ENCODE results near the gene EXOSC1.
A peak's percentile ranks its signal among the peaks of the same experiment; 100 is the strongest.
"Not testable (repeated sequence)": the region's sequence is repeated elsewhere in the genome, so short reads cannot be mapped to it uniquely, and the experiment has no call there.

EXOSC1 gene

GRCh38 chr10:97445722-97446639, at the start of gene EXOSC1, which contains the start of gene ZDHHC16:
Gene EXOSC1 (minus strand): TSS chr10:97446006. CDS start chr10:97445985, 21 bp downstream.
Gene ZDHHC16 (plus strand): TSS chr10:97446175. CDS start chr10:97451676, 5,501 bp downstream.
- H3K36me3 ChIP-seq (ENCODE audit: control insufficient read depth, insufficient read depth, low read length) = no peaks in the 10 kb centered on the region
- no peaks in the 10 kb centered on the region for H3K9me3 ChIP-seq (ENCODE audit: control insufficient read depth, low read length)
- H3K4me1 ChIP-seq (ENCODE audit: control insufficient read depth, insufficient read depth, low read length) = peaks cover 23% of the 10 kb centered on the region

DNA sequence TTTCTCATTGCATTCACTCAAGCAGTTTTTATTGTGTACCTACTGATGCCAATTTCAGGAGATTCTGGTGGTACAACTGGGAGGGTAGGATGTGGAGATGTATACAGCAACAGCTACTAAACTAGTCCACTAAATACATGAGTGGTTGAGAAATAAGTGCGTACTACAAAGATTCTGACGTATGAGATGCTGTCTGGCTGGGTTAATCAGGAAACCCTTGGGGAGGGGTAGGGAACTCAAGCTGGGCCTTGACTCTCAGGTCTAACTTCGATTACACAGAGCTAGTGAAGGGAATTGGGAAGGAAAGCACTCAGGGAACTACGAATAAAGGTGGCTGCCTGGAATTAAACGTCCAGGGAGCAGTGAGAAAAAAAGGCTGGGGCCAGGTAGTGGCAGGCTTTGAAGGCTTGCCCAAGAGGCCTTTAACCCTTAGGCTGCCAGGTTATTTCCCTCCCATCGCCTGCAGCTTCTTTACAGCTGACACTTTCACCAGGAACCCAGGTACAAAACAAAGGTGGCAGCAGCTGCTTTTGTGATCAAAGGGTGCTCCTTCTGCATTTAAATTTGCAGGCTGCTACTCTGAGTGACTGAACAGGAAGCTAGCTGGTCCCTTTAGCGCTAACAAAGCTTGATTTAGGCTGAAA, 49.2 kb upstream of the EXOSC1 start:
- Histone ChIP-seq H3K36me3 (ENCODE audit: control insufficient read depth, insufficient read depth, low read length) (no peaks in the 10 kb centered on the region), H3K27me3 (ENCODE audit: control insufficient read depth, insufficient read depth, low read length) (peaks cover 11% of the 10 kb centered on the region), H3K4me1 (ENCODE audit: control insufficient read depth, insufficient read depth, low read length) (peaks cover 7% of the 10 kb centered on the region), H3K9ac (ENCODE audit: low read length) (no peak overlapping the region), H3K9me3 (ENCODE audit: control insufficient read depth, low read length) (no peaks in the 10 kb centered on the region), H3K4me3 (ENCODE audit: low read length) (no peak overlapping the region)

More at GRCh38 chr10:97445722-97446639, at the start of gene EXOSC1, which contains the start of gene ZDHHC16:
- Histone ChIP-seq H3K9ac (ENCODE audit: low read length) (peak within 1 kb of the TSS; percentile 51), H3K27me3 (ENCODE audit: control insufficient read depth, insufficient read depth, low read length) (no peaks in the 10 kb centered on the region), H3K4me3 (ENCODE audit: low read length) (peak within 1 kb of the TSS; percentile 54)

DNA sequence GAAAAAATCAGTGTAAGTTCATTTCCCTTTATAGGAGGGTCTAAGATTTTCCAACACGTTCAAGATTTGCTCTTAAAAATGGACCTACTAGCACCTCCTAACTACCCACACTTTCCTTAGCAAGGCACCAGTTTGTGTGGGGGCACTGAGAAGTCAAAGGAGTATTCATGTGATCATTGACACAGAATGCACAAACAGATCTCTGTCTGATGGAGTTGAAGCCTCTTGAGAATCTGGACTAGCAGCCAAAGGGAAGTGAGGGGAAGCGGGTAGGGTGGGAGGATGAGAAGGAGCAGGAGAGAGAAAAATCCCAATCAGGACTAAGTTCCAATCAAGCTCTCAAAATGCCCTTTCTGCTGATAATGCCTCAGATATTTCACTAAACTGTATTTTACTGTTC, 48.3 kb upstream of the EXOSC1 start:
- Histone ChIP-seq H3K9ac (ENCODE audit: low read length) (no peak overlapping the region), H3K4me1 (ENCODE audit: control insufficient read depth, insufficient read depth, low read length) (no peaks in the 10 kb centered on the region)

DNA sequence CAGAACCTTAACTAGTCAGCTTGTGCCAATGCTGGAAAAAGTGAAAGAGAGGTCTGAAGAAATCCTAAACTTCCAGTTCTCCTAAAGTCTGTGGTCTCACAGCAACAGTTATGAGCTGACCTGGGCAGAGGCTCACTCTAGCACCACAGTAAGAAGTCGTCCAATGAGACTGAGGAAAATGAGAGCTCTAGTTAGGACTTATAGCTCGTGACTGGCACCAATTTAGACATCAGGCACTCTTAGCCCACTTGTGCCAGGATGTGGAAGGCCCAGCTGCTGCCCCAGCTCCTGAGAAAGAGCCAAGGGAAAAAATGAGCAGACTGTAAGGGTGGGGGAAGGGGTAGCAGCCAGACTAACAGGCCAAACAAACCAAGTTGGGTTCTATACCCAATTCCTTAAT, 44.8 kb upstream of the EXOSC1 start:
- Histone ChIP-seq H3K9me3 (ENCODE audit: control insufficient read depth, low read length) (no peaks in the 10 kb centered on the region), H3K27me3 (ENCODE audit: control insufficient read depth, insufficient read depth, low read length) (no peaks in the 10 kb centered on the region), H3K4me3 (ENCODE audit: low read length) (no peak overlapping the region), H3K4me1 (ENCODE audit: control insufficient read depth, insufficient read depth, low read length) (no peaks in the 10 kb centered on the region), H3K36me3 (ENCODE audit: control insufficient read depth, insufficient read depth, low read length) (no peaks in the 10 kb centered on the region), H3K9ac (ENCODE audit: low read length) (no peak overlapping the region)

More for the DNA sequence above, 48.3 kb upstream of the EXOSC1 start:
- H3K36me3 ChIP-seq (ENCODE audit: control insufficient read depth, insufficient read depth, low read length) = no peaks in the 10 kb centered on the region
- no peaks in the 10 kb centered on the region for H3K9me3 ChIP-seq (ENCODE audit: control insufficient read depth, low read length)
- H3K27me3 ChIP-seq (ENCODE audit: control insufficient read depth, insufficient read depth, low read length) = peaks cover 3% of the 10 kb centered on the region
- H3K4me3 ChIP-seq (ENCODE audit: low read length) = no peak overlapping the region

DNA sequence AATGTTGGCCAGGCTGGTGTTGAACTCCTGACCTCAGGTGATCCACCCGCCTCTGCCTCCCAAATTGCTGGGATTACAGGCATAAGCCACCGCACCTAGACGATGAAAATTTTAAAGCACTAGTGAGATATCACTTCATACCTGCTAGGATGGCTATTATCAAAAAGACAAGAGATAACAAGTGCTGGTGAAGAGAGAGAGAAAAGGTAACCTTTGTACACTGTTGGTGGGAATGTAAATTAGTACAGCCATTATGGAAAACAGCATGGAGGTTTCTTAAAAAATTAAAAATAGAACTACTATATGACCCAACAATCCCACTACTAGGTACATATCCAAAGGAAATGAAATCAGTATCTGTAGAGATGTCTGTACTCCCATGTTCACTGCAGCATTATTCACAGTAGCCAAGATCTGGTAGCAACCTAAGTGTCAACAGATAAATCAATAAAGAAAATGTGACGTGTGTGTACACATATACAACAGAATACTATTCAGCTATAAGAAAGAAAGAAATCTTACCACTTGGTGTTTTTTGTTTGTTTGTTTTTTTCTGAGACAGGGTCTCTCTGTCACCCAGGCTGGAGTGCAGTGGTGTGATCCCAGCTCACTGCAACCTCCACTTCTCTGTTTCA, 40.0 kb upstream of the EXOSC1 start:
- Histone ChIP-seq H3K9me3 (ENCODE audit: control insufficient read depth, low read length) (no peaks in the 10 kb centered on the region), H3K9ac (ENCODE audit: low read length) (no peak overlapping the region), H3K36me3 (ENCODE audit: control insufficient read depth, insufficient read depth, low read length) (peaks cover 5% of the 10 kb centered on the region), H3K4me1 (ENCODE audit: control insufficient read depth, insufficient read depth, low read length) (no peaks in the 10 kb centered on the region), H3K27me3 (ENCODE audit: control insufficient read depth, insufficient read depth, low read length) (no peaks in the 10 kb centered on the region), H3K4me3 (ENCODE audit: low read length) (no peak overlapping the region)

DNA sequence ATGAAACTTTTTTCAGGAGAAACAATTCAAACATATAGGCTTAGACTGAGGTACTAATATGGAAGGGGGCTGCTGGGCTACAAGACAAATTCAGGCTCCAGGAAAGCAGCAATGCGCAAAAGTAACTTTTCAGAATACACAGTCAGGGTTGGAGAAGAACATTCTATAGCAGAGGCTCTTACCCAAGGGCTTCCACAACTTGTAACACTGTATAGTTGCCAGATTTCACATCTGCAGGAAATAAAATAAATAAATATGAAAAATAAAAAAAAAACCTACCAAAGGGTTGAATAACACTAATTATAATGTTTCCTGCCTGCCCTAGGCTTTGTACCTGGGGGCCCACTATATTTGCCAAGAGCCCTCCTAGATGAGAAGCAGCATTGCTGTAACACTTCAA, 38.1 kb upstream of the EXOSC1 start:
- no peak overlapping the region for H3K4me3 ChIP-seq (ENCODE audit: low read length)
- no peak overlapping the region for H3K9ac ChIP-seq (ENCODE audit: low read length)
- H3K9me3 ChIP-seq (ENCODE audit: control insufficient read depth, low read length) = no peaks in the 10 kb centered on the region
- H3K36me3 ChIP-seq (ENCODE audit: control insufficient read depth, insufficient read depth, low read length) = peaks cover 10% of the 10 kb centered on the region
- H3K4me1 ChIP-seq (ENCODE audit: control insufficient read depth, insufficient read depth, low read length) = no peaks in the 10 kb centered on the region
- no peaks in the 10 kb centered on the region for H3K27me3 ChIP-seq (ENCODE audit: control insufficient read depth, insufficient read depth, low read length)

- peaks cover 10% of the 10 kb centered on the region for H3K36me3 ChIP-seq (ENCODE audit: control insufficient read depth, insufficient read depth, low read length)
- H3K27me3 ChIP-seq (ENCODE audit: control insufficient read depth, insufficient read depth, low read length) = no peaks in the 10 kb centered on the region
- H3K9ac ChIP-seq (ENCODE audit: low read length) = no peak overlapping the region
- no peaks in the 10 kb centered on the region for H3K9me3 ChIP-seq (ENCODE audit: control insufficient read depth, low read length)
- H3K4me3 ChIP-seq (ENCODE audit: low read length) = no peak overlapping the region
- H3K4me1 ChIP-seq (ENCODE audit: control insufficient read depth, insufficient read depth, low read length) = no peaks in the 10 kb centered on the region
Observed at GRCh38 chr10:97483506-97483905, 37.7 kb upstream of the EXOSC1 start.

DNA sequence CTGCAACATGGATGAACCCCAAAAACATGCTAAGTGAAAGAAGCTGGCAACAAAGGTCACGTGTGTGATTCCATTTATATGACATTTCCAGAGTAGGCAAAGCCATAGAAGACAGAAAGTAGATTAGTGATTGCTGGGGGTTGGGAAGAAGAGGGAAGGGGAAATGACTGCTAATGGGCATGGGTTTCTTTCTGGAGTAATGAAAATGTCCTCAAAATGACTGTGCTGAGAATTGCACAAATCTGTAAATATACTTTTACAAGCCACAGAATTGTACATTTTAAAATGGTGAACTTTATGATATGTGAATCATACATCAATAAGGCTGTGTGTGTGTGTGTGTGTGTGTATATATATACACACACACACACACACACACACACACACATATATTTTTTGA, 36.6 kb upstream of the EXOSC1 start:
- peaks cover 10% of the 10 kb centered on the region for H3K36me3 ChIP-seq (ENCODE audit: control insufficient read depth, insufficient read depth, low read length)
- no peaks in the 10 kb centered on the region for H3K9me3 ChIP-seq (ENCODE audit: control insufficient read depth, low read length)
- H3K4me3 ChIP-seq (ENCODE audit: low read length) = no peak overlapping the region
- no peak overlapping the region for H3K9ac ChIP-seq (ENCODE audit: low read length)
- no peaks in the 10 kb centered on the region for H3K4me1 ChIP-seq (ENCODE audit: control insufficient read depth, insufficient read depth, low read length)
- no peaks in the 10 kb centered on the region for H3K27me3 ChIP-seq (ENCODE audit: control insufficient read depth, insufficient read depth, low read length)

DNA sequence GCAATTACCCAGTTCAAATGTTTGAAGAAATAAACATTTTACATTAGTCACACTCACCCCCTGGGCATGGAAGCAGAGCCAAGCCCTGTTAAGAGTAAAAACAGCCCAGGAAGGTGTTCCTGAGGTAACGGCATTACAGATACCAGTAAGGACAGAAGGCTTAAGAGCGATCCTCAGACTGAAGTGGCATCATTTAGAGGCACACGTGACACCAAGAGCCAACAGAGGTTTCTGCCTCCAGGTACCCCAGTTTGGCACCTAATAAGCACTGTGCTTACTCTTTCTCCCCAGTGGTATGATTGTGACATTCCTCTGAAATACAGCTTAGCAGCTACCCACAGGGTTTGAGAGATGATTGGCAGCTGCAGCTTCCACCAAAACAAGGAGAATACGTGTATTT, 35.3 kb upstream of the EXOSC1 start:
- Histone ChIP-seq H3K36me3 (ENCODE audit: control insufficient read depth, insufficient read depth, low read length) (peaks cover 10% of the 10 kb centered on the region), H3K4me3 (ENCODE audit: low read length) (no peak overlapping the region), H3K27me3 (ENCODE audit: control insufficient read depth, insufficient read depth, low read length) (no peaks in the 10 kb centered on the region), H3K9ac (ENCODE audit: low read length) (no peak overlapping the region), H3K4me1 (ENCODE audit: control insufficient read depth, insufficient read depth, low read length) (no peaks in the 10 kb centered on the region), H3K9me3 (ENCODE audit: control insufficient read depth, low read length) (no peaks in the 10 kb centered on the region)

DNA sequence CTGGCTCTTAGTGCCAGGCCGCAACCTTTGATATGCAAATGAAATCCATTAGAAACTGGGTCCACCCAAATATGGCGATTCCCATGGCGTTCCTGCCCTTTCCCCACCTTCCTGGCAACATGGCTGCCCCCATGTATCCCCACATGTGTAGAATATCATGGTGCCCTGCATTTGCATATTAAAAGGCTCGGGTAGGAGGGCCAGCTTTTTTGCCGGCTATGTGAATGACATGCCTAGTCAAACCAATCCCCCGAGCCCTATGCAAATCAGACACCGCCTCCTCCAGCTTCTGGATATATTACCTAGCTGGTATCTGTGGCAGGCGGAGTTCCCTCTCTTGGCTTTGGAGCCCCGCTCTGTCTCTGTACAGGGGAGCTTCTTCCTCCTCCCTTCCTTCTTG, 34.1 kb upstream of the EXOSC1 start:
- peaks cover 11% of the 10 kb centered on the region for H3K36me3 ChIP-seq (ENCODE audit: control insufficient read depth, insufficient read depth, low read length)
- H3K27me3 ChIP-seq (ENCODE audit: control insufficient read depth, insufficient read depth, low read length) = no peaks in the 10 kb centered on the region
- no peak overlapping the region for H3K9ac ChIP-seq (ENCODE audit: low read length)
- no peak overlapping the region for H3K4me3 ChIP-seq (ENCODE audit: low read length)
- no peaks in the 10 kb centered on the region for H3K9me3 ChIP-seq (ENCODE audit: control insufficient read depth, low read length)
- H3K4me1 ChIP-seq (ENCODE audit: control insufficient read depth, insufficient read depth, low read length) = no peaks in the 10 kb centered on the region

GRCh38 chr10:97479410-97479809, 33.6 kb upstream of the EXOSC1 start:
- not testable (repeated sequence) for H3K27me3 ChIP-seq (ENCODE audit: control insufficient read depth, insufficient read depth, low read length); H3K4me3 ChIP-seq (ENCODE audit: low read length); H3K9me3 ChIP-seq (ENCODE audit: control insufficient read depth, low read length); H3K4me1 ChIP-seq (ENCODE audit: control insufficient read depth, insufficient read depth, low read length); H3K9ac ChIP-seq (ENCODE audit: low read length)
- peaks cover 16% of the 10 kb centered on the region for H3K36me3 ChIP-seq (ENCODE audit: control insufficient read depth, insufficient read depth, low read length)
